Mesenchymal stem cell (in vitro differentiated cells and primary cell): ENCODE results near the gene BSG.

Experiments
- DNase-seq: peaks from one replicate; pipeline ENCODE4 v3.0.0-alpha.2; 2013
- H2AFZ ChIP-seq: one replicate; pipeline ENCODE4 v1.6.1; 2013; ENCODE audit warnings: low read depth, mild to moderate bottlenecking, control low read depth, inconsistent platforms, low read length, moderate library complexity
- H2AK5ac ChIP-seq: 2 replicates; pipeline ENCODE4 v1.6.1; 2013; ENCODE audit warnings: low read length, moderate library complexity, mild to moderate bottlenecking, inconsistent platforms; ENCODE audit not compliant: severe bottlenecking
- H2BK120ac ChIP-seq: one replicate; pipeline ENCODE4 v1.6.1; 2013; ENCODE audit warnings: low read depth, mild to moderate bottlenecking, inconsistent platforms, low read length, moderate library complexity
- H2BK12ac ChIP-seq, 2 experiments: one replicate each; pipeline ENCODE4 v1.6.1; 2013; ENCODE audit warnings: inconsistent platforms in 2 of 2, low read length in 2 of 2, mild to moderate bottlenecking in 2 of 2, moderate library complexity in 2 of 2, control low read depth in 1 of 2
- H2BK15ac ChIP-seq: one replicate; pipeline ENCODE4 v1.6.1; 2013; ENCODE audit warnings: mild to moderate bottlenecking, low read depth, inconsistent platforms; ENCODE audit not compliant: poor library complexity, severe bottlenecking
- H2BK5ac ChIP-seq: 2 replicates; pipeline ENCODE4 v1.6.1; 2013; ENCODE audit warnings: low read depth, mild to moderate bottlenecking, low read length, control low read depth, inconsistent platforms; ENCODE audit not compliant: poor library complexity, severe bottlenecking
- H3K14ac ChIP-seq, 2 experiments: one replicate each; pipeline ENCODE4 v1.6.1; 2013; ENCODE audit warnings: inconsistent platforms in 2 of 2, low read length in 2 of 2, control low read depth in 1 of 2, mild to moderate bottlenecking in 1 of 2, moderate library complexity in 1 of 2
- H3K18ac ChIP-seq, 2 experiments: one replicate each; pipeline ENCODE4 v1.6.1; 2013; ENCODE audit warnings: inconsistent platforms in 2 of 2, low read length in 2 of 2, control low read depth in 1 of 2, low read depth in 1 of 2, mild to moderate bottlenecking in 1 of 2
- H3K23ac ChIP-seq, 2 experiments: one replicate each; pipeline ENCODE4 v1.6.1; 2013; ENCODE audit warnings: inconsistent platforms in 2 of 2, low read length in 2 of 2, mild to moderate bottlenecking in 2 of 2, moderate library complexity in 2 of 2, control low read depth in 1 of 2
- H3K27ac ChIP-seq: 2 replicates; pipeline ENCODE4 v1.5.1; 2013; ENCODE audit warnings: mild to moderate bottlenecking, moderate library complexity, low read length, control low read depth, inconsistent platforms; ENCODE audit not compliant: poor library complexity, severe bottlenecking
- H3K27me3 ChIP-seq, 2 experiments: 2 replicates each; pipeline versions ENCODE4 v1.6.1 to v1.7.0; 2013; ENCODE audit warnings: low read length in 2 of 2, mild to moderate bottlenecking in 2 of 2, moderate library complexity in 2 of 2, control low read depth in 1 of 2, inconsistent platforms in 1 of 2; ENCODE audit not compliant: control insufficient read depth in 1 of 2, insufficient read depth in 1 of 2
- H3K36me3 ChIP-seq, 2 experiments: 2 replicates each; pipeline versions ENCODE4 v1.6.1 to v1.7.0; 2013; ENCODE audit warnings: low read length in 2 of 2, control low read depth in 1 of 2, inconsistent platforms in 1 of 2, low read depth in 1 of 2, mild to moderate bottlenecking in 1 of 2; ENCODE audit not compliant: insufficient read depth in 2 of 2, control insufficient read depth in 1 of 2
- H3K4ac ChIP-seq, 2 experiments: one replicate each; pipeline ENCODE4 v1.6.1; 2013; ENCODE audit warnings: inconsistent platforms in 2 of 2, low read length in 2 of 2, mild to moderate bottlenecking in 2 of 2, moderate library complexity in 2 of 2, control low read depth in 1 of 2, low read depth in 1 of 2
- H3K4me1 ChIP-seq: 2 replicates; pipeline ENCODE4 v1.6.1; 2013; ENCODE audit warnings: low read depth, low read length, control low read depth; ENCODE audit not compliant: control insufficient read depth, insufficient read depth
- H3K4me2 ChIP-seq: 2 replicates; pipeline ENCODE4 v1.6.1; 2013; ENCODE audit warnings: low read length, mild to moderate bottlenecking, inconsistent platforms; ENCODE audit not compliant: poor library complexity, severe bottlenecking
- H3K4me3 ChIP-seq, 2 experiments: 2 replicates each; pipeline versions ENCODE4 v1.5.1 to v1.7.0; 2013; ENCODE audit warnings: low read length in 2 of 2, mild to moderate bottlenecking in 2 of 2, control low read depth in 1 of 2, low read depth in 1 of 2; ENCODE audit not compliant: insufficient read depth in 1 of 2
- H3K79me1 ChIP-seq: replicated peaks from 2 replicates; pipeline ENCODE4 v1.6.1; 2013; ENCODE audit warnings: mild to moderate bottlenecking, control low read depth, low read length, inconsistent platforms; ENCODE audit not compliant: poor library complexity, severe bottlenecking
- H3K9ac ChIP-seq: 2 replicates; pipeline ENCODE4 v1.7.0; 2013; ENCODE audit warnings: mild to moderate bottlenecking, low read length, moderate library complexity
- H3K9me3 ChIP-seq: 2 replicates; pipeline ENCODE4 v1.7.0; 2013; ENCODE audit warnings: mild to moderate bottlenecking, low read length; ENCODE audit not compliant: control insufficient read depth
- H4K8ac ChIP-seq: one replicate; pipeline ENCODE4 v1.6.1; 2013; ENCODE audit warnings: inconsistent platforms, mild to moderate bottlenecking, low read length, moderate library complexity
- H4K91ac ChIP-seq: one replicate; pipeline ENCODE4 v1.6.1; 2013; ENCODE audit warnings: mild to moderate bottlenecking, low read length, inconsistent platforms
- WGBS: methylation state at CpG from one replicate; pipeline ENCODE4 v1.1.7; 2013; ENCODE audit warnings: mixed read lengths; 5-methylcytosine and 5-hydroxymethylcytosine counted together

The BSG gene

DNA sequence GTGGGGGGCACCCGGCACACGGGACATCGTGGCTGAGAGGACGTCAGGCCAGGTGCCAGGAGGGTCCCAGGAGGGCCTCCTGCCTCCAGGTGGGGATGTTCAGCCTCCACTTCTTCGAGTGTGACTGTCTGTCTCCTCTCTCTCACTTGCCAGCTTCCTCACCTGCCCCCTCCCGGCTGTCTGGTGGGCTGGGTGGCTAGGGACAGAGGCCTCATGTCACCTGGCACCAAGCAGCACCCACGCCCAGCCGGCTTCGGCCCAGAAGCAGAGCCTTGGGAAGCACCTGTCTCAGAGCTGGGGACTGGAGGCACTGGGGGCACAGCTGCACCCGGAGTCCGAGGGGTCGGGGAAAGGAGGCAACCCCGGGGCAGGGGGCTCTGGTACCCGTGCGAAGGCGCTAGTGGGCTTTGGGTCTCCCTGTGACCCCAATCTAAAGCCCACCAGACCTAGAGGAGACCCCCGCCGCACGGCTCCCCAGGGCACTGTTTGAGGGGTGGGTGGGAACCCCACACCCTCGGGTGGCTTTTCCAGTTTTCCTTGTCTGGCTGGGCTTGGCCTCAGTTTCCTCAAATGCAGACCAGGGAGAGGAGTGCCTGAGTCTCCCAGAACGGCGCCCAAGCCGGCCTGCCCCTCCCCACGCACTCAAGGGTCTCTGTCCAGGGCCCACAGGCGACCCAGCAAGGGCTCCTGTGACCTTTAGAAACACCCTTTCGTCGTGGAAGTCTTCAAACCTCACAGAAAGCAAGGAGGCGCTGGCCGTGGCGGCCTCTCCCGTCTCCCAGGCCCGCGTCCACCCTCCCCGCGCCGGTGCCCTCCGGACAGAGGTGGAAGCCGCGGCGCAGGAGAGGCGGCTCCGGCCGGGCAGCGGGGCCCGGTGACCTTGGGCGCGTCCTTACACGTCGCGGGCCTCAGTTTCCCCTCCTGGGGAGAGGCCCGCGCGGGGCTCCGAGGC lies 16.6 kb downstream of the BSG start:
- H2BK5ac ChIP-seq, result no peak overlapping the region
- peak overlapping the region; percentile 39 for H2AK5ac ChIP-seq
- no peak overlapping the region for H4K91ac ChIP-seq
- H3K4me3 ChIP-seq, result peak overlapping the region in 1 of 2 experiments; percentile 27
- H2BK12ac ChIP-seq, result peak overlapping the region in 1 of 2 experiments; percentile 83
- peak overlapping the region in 1 of 2 experiments; percentile 62 for H3K4ac ChIP-seq
- H2BK120ac ChIP-seq, result no peak overlapping the region
- peak overlapping the region; percentile 69 for H3K4me2 ChIP-seq
- H3K9me3 ChIP-seq, result no peaks in the 10 kb centered on the region
- peak overlapping the region; percentile 8 for H4K8ac ChIP-seq
- H3K14ac ChIP-seq, result no peak overlapping the region
- H3K27me3 ChIP-seq, result peaks cover 14 to 46% of the 10 kb centered on the region in 2 experiments
- peaks cover 9% of the 10 kb centered on the region for H3K79me1 ChIP-seq
- 34% methylated on average over 33 of the region's 54 CpGs for WGBS
- no peak overlapping the region for H3K9ac ChIP-seq
- H2BK15ac ChIP-seq, result peak overlapping the region; percentile 85
- peak overlapping the region; percentile 63 to 77 for H3K18ac ChIP-seq
- H3K36me3 ChIP-seq, result peaks cover under 1 to 17% of the 10 kb centered on the region in 2 experiments
- no peak for DNase-seq
- H3K4me1 ChIP-seq, result peaks cover 65% of the 10 kb centered on the region
- H3K23ac ChIP-seq, result peak overlapping the region in 1 of 2 experiments; percentile 60
- H2AFZ ChIP-seq, result no peak overlapping the region
- H3K27ac ChIP-seq, result no peak overlapping the region

DNA sequence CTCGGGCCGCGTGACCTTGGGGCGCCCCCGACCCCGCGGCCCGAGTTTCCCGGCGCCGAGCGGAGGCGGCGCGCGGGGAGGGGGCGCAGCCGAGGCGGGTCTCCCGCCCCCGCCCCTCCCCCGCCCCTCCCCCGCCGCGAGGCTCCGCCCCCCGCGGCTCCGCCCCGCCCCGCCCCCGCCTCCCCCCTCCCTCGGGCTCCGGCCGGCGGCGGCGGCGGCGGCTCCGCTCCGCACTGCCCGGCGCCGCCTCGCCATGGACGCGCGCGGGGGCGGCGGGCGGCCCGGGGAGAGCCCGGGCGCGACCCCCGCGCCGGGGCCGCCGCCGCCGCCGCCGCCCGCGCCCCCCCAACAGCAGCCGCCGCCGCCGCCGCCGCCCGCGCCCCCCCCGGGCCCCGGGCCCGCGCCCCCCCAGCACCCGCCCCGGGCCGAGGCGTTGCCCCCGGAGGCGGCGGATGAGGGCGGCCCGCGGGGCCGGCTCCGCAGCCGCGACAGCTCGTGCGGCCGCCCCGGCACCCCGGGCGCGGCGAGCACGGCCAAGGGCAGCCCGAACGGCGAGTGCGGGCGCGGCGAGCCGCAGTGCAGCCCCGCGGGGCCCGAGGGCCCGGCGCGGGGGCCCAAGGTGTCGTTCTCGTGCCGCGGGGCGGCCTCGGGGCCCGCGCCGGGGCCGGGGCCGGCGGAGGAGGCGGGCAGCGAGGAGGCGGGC lies 17.4 kb downstream of the BSG start, which contains the start of gene HCN2:
Gene HCN2, plus strand, starts transcription at position 189 of the 703 bp plus-strand sequence. Its CDS starts 65 bp downstream, at position 254.
- H3K79me1 ChIP-seq, result peaks cover 9% of the 10 kb centered on the region
- H4K91ac ChIP-seq, result no peak within 1 kb of the TSS
- no peak within 1 kb of the TSS for H3K27ac ChIP-seq
- H3K4ac ChIP-seq, result peak within 1 kb of the TSS in 1 of 2 experiments; percentile 62
- H2BK120ac ChIP-seq, result no peak within 1 kb of the TSS
- no peak within 1 kb of the TSS for H2BK5ac ChIP-seq
- peaks cover 0 to 10% of the 10 kb centered on the region in 2 experiments for H3K36me3 ChIP-seq
- H3K4me3 ChIP-seq, result peak within 1 kb of the TSS in 1 of 2 experiments; percentile 47
- H2AK5ac ChIP-seq, result peak within 1 kb of the TSS; percentile 39
- H3K27me3 ChIP-seq, result peaks cover 14 to 54% of the 10 kb centered on the region in 2 experiments
- no peak within 1 kb of the TSS for H2AFZ ChIP-seq
- peak within 1 kb of the TSS; percentile 85 for H2BK15ac ChIP-seq
- no peak within 1 kb of the TSS for H4K8ac ChIP-seq
- peak within 1 kb of the TSS in 1 of 2 experiments; percentile 77 for H3K18ac ChIP-seq
- 1% methylated on average over 28 of the region's 132 CpGs for WGBS
- DNase-seq, result no peak
- H3K4me2 ChIP-seq, result peak within 1 kb of the TSS; percentile 69
- H3K23ac ChIP-seq, result peak within 1 kb of the TSS in 1 of 2 experiments; percentile 60
- peak within 1 kb of the TSS in 1 of 2 experiments; percentile 83 for H2BK12ac ChIP-seq
- H3K14ac ChIP-seq, result no peak within 1 kb of the TSS
- no peak within 1 kb of the TSS for H3K9ac ChIP-seq
- peaks cover 59% of the 10 kb centered on the region for H3K4me1 ChIP-seq
- H3K9me3 ChIP-seq, result no peaks in the 10 kb centered on the region

DNA sequence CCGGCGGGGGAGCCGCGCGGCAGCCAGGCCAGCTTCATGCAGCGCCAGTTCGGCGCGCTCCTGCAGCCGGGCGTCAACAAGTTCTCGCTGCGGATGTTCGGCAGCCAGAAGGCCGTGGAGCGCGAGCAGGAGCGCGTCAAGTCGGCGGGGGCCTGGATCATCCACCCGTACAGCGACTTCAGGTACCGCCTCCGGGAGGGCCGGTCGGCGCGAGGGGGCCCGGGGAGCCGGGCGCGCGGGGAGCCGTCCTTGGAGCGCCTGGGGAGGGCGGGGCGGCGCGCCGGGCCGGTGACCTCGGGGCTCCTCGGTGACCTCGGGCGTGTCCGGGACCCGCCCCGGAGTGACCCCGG lies 18.0 kb downstream of the BSG start:
- Histone ChIP-seq H3K27me3 (peaks cover 14 to 58% of the 10 kb centered on the region in 2 experiments), H2AFZ (no peak overlapping the region), H3K4ac (no peak overlapping the region), H4K8ac (no peak overlapping the region), H2BK12ac (no peak overlapping the region), H2BK15ac (no peak overlapping the region), H3K27ac (no peak overlapping the region), H2BK120ac (no peak overlapping the region), H3K9ac (no peak overlapping the region), H3K9me3 (no peaks in the 10 kb centered on the region), H3K79me1 (peaks cover 9% of the 10 kb centered on the region), H3K4me1 (peaks cover 56% of the 10 kb centered on the region), H3K36me3 (peaks cover 0 to 5% of the 10 kb centered on the region in 2 experiments), H3K4me2 (peak overlapping the region; percentile 66), H2AK5ac (no peak overlapping the region), H3K23ac (no peak overlapping the region), H3K18ac (no peak overlapping the region), H3K4me3 (peak overlapping the region in 1 of 2 experiments; percentile 47), H3K14ac (no peak overlapping the region), H4K91ac (no peak overlapping the region), H2BK5ac (no peak overlapping the region)
- WGBS, result 3% methylated on average over 19 of the region's 50 CpGs
- DNase-seq, result no peak

DNA sequence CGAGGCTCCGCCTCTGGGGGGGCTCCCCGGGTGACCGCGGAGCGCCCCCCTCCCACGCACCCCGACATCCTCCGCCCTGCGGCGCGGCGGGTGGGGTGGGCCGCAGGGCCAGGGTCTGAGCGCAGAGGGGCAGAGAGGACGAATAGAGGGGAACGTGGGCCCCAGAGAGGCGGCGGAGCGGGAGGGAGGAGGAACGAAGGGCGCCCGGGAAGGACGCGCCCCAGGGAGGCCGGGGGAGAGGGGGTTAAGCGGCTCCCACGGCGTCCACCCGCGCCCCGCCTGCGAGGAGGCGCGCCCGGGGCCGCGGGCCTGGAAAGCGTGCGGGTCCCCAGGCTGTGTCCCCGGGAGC lies 18.3 kb downstream of the BSG start:
- Histone ChIP-seq H2BK12ac (no peak overlapping the region), H3K14ac (no peak overlapping the region), H3K27ac (no peak overlapping the region), H2AK5ac (no peak overlapping the region), H3K23ac (no peak overlapping the region), H2BK15ac (no peak overlapping the region), H2BK5ac (no peak overlapping the region), H3K9me3 (no peaks in the 10 kb centered on the region), H3K79me1 (peaks cover 10% of the 10 kb centered on the region), H3K36me3 (peaks cover 0 to 5% of the 10 kb centered on the region in 2 experiments), H3K4ac (no peak overlapping the region), H3K18ac (no peak overlapping the region), H4K8ac (no peak overlapping the region), H4K91ac (no peak overlapping the region), H3K4me3 (peak overlapping the region in 1 of 2 experiments; percentile 40), H3K4me1 (peaks cover 52% of the 10 kb centered on the region), H3K9ac (no peak overlapping the region), H3K27me3 (peaks cover 14 to 61% of the 10 kb centered on the region in 2 experiments), H2BK120ac (no peak overlapping the region), H2AFZ (no peak overlapping the region), H3K4me2 (peak overlapping the region; percentile 66)
- no peak for DNase-seq
- WGBS, result 18% methylated on average over 17 of the region's 41 CpGs
